OCI-LY7 (cell line): Measurements from ENCODE around the gene SRBD1.

Source experiments
- CTCF ChIP-seq: fragments of 200-600 bp; sonication (generic); conservative IDR thresholded peaks from 2 replicates; pipeline ENCODE4 v1.5.1; 2014; ENCODE audit warnings: mild to moderate bottlenecking, antibody characterized with exemption, low read length, moderate library complexity, mixed read lengths
- EZH2phosphoT487 ChIP-seq: fragments of 200-600 bp; sonication (generic); IDR thresholded peaks from 2 replicates; pipeline ENCODE4 v1.6.1; 2018; ENCODE audit warnings: low read depth, borderline replicate concordance, mild to moderate bottlenecking, mixed run types, antibody characterized with exemption, low read length, moderate library complexity, mixed read lengths

- TF ChIP-seq CTCF (no peak), EZH2phosphoT487 (no peak)
These were observed 20.9 kb upstream of the SRBD1 start for GRCh38 chr2:45631955-45632354.
